Head of caudate nucleus (tissue), 42 donors: ENCODE results near the gene CAVIN1.
"Not testable (repeated sequence)": the region's sequence is repeated elsewhere in the genome, so short reads cannot be mapped to it uniquely, and the experiment has no call there.

ENCODE experiments used
- DNase-seq, 42 donors: peaks; one replicate each; pipeline versions ENCODE4 v3.0.0 to v3.0.0-alpha.2; 2020 to 2021; ENCODE audit warnings: mixed read lengths in 7 of 42
- intact Hi-C: fragments of 100-400 bp; cut with DNase I; formaldehyde crosslinking; loops from one replicate; pipeline ENCODE4 v1.15.0; 2022

CAVIN1 gene

GRCh38 chr17:42438600-42439567 lies 15.8 kb upstream of the CAVIN1 start:
- intact Hi-C loops = no loop called here
- DNase-seq = peak in 1 of 42 donors; percentile 8

- no peak for DNase-seq
- intact Hi-C loops = no loop called here
Measured at GRCh38 chr17:42436391-42436790, 13.3 kb upstream of the CAVIN1 start.

GRCh38 chr17:42431758-42432161 lies 8.7 kb upstream of the CAVIN1 start:
- no peak for DNase-seq
- intact Hi-C loops = no loop called here

- intact Hi-C loops = loop anchor here (10.0 kb wide), 1 partner anchor 85 kb away; no protein-coding TSS in a partner anchor
- peak in 1 of 42 donors; percentile 10 for DNase-seq
Measured at GRCh38 chr17:42429726-42430447, 6.8 kb upstream of the CAVIN1 start.

GRCh38 chr17:42428141-42428944 lies 5.3 kb upstream of the CAVIN1 start:
- intact Hi-C loops = loop anchor here (10.0 kb wide), 1 partner anchor 86 kb away; no protein-coding TSS in a partner anchor
- peak in 39 of 42 donors; percentile 40 to 90 (median 69) for DNase-seq

- intact Hi-C loops = loop anchor here (10.0 kb wide), 1 partner anchor 90 kb away; no protein-coding TSS in a partner anchor
- no peak for DNase-seq
Measured at GRCh38 chr17:42424991-42425610, 2.0 kb upstream of the CAVIN1 start.

- DNase-seq = no peak
- intact Hi-C loops = loop anchor here (10.0 kb wide), 1 partner anchor 91 kb away; no protein-coding TSS in a partner anchor
Measured at GRCh38 chr17:42423766-42424165, 710 bp upstream of the CAVIN1 start.

GRCh38 chr17:42422412-42422957 lies 571 bp downstream of the CAVIN1 start:
- peak in 1 of 42 donors; percentile 58 for DNase-seq
- intact Hi-C loops = loop anchor here (10.0 kb wide), 1 partner anchor 92 kb away; no protein-coding TSS in a partner anchor

- no peak for DNase-seq
- intact Hi-C loops = loop anchor here (10.0 kb wide), 1 partner anchor 93 kb away; no protein-coding TSS in a partner anchor
Measured at GRCh38 chr17:42421507-42422338, 1.3 kb downstream of the CAVIN1 start.

GRCh38 chr17:42421136-42421506 lies 1.9 kb downstream of the CAVIN1 start:
- no peak for DNase-seq
- intact Hi-C loops = loop anchor here (10.0 kb wide), 1 partner anchor 94 kb away; no protein-coding TSS in a partner anchor

GRCh38 chr17:42417981-42418380 lies 5.1 kb downstream of the CAVIN1 start:
- DNase-seq, intact Hi-C loops: not testable (repeated sequence)

GRCh38 chr17:42414704-42415409 lies 8.2 kb downstream of the CAVIN1 start:
- no peak for DNase-seq

GRCh38 chr17:42413464-42414040 lies 9.5 kb downstream of the CAVIN1 start:
- intact Hi-C loops = no loop called here
- no peak for DNase-seq

More at GRCh38 chr17:42414704-42415409, 8.2 kb downstream of the CAVIN1 start:
- intact Hi-C loops = no loop called here

GRCh38 chr17:42411905-42412679 lies 11.0 kb downstream of the CAVIN1 start:
- no peak for DNase-seq

GRCh38 chr17:42411361-42411760 lies 11.7 kb downstream of the CAVIN1 start:
- intact Hi-C loops = no loop called here
- DNase-seq = no peak

More at GRCh38 chr17:42411905-42412679, 11.0 kb downstream of the CAVIN1 start:
- intact Hi-C loops = no loop called here
